ENCODE data around the gene SELENOO.
A peak's percentile ranks its signal among the peaks of the same experiment; 100 is the strongest.

Gene SELENOO

DNA sequence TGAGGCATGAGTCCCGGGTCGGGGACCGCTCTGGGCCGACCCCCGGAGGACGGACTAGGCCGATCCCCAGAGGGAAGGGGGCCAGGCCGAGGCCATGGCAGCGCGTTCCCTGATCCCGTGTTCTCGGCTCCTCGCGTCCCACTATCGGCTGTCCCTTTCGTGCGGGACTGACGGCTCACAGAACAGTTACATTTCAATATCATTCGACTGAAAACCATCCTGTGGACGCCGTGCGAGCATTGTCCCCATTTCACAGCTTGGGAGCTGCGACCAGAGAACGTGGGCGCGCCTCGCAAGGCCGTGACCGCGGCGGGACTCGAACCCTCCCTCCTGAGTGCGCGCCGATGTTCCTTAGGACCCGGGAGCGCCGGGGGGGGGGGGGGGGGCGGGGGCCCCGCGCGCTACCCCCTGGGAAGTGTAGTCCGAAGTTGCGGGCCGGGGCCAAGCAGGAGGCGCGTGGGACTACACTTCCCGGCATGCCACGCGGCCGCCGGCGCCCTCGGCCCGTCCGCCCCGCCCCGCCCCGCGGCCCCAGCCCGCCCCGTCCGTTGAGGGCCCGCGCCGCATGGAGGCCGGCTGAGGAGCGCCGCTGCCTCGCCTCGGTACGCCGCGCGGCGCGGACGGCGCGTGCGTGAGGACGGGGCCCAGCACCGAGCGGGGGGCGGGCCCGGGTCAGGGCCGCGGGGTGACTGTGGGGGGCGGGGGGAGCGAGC is 15.3 kb upstream of the SELENOO start, which contains the start of gene TRABD:
TRABD (plus strand) TSS at position 539 of the 713 bp plus-strand sequence. CDS start 7,148 bp downstream, outside the sequence.
- peak; percentile 53 for DNase-seq

DNA sequence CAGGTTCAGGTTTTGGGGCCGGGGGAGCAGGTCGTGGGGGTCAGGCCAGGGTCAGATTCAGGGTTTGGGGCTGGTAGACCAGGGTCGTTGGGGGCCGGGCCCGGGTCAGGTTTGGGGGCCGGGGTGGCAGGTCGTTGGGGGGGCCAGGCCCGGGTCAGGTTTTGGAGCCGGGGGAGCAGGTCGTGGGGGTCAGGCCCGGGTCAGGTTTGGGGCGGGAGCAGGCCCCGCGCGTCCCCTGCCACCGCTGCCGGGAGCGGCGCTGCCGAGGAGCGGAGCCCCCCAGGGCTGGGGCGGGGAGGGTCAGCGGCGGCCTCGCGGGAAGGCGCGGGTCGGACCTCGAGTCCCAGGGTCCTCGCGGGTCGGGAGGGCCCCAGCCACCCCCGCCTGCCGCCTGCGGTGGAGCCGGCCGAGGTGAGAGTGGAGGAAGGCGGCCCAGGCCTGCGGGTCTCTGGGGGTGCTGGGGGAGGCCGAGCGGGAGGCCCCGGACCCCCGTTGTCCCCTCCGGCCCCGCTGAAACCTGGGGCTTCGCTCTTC is 14.6 kb upstream of the SELENOO start:
- no peak for DNase-seq

DNA sequence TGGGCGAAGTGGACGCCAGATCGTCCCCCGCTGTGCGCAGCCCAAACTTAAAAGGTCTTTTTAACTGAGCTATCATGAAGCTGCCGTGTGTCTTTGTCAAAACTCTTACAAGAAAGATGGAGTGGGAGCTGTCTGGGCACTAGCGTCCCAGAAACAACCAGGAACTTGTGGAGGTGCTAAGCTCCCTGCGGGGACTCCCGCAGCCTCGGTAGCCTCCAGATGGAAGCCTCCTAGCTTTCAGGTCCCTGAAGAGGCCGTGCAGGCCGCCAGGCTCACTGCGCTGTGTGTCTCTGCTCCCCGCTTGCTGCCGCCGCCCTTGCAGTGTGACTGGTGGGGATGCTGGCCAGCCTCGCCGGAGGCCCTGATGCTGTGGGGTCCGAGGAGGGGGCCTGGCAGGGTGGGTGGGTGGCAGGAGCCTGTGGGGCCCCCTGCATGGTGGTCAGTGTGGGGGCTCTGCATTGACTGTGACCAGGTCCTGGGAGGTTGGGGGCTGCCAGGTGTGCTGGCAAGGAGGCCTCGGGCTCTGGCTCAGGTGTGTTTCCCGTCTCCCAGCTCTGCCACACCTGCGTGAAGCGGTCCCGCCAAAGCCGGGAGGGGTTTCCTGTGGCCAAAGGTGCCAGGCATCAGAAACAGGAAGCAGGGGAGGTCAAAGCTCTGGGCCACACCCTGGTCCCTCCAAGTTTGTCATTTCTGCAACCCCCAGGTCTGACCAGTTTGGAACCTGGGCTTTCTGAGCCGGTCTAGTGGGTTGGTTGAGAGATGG is 13.9 kb upstream of the SELENOO start:
- DNase-seq = no peak

DNA sequence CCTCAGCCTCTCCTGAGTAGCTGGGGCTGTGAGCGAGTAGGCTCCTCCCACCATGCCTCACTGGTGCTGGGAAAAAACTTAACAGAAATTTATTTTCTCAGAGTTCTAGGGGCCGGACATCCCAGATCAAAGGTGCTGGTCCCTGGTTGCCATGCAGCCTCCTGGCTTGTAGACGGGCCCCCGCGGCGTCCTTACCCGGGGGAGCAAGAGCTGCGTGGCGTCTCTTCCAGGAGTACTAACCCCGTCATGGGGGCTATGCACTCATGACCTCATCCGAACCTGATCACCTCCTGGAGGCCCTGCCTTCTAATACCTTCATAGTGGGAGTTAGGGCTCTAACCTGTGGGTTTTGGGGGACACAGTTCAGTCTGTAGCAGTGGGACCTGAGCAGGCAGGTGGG is 12.5 kb upstream of the SELENOO start:
- DNase-seq = no peak

DNA sequence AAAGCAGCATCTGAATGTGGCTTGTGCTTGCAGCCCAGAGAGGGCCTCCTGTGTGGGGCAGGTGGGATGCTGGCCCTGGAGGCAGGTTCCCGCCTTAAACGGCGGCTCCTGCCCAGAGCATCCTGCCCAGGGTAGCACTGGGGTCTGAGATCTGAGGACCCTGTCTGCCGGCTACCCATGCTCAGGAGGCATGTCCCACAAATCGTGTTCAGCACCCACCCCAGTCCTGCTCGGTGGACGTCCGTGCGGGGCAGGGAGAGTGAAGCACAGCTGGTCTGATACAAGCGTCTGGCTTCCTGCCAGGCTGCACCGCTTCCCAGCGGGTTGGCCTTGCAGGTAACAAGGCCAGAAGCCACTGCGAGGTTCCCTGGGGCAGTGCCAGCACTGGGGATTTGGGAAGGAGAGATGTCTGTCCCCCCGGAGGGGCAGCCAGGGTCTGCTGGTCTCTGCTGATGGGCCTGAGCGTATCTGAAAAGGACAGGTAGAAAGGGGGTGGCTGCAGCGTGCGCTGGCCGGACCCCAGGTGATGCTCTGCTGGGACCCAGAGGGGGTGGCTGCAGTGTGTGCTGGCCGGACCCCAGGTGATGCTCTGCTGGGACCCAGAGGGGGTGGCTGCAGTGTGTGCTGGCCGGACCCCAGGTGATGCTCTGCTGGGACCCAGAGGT is 11.5 kb upstream of the SELENOO start:
- DNase-seq = peak; percentile 25

DNA sequence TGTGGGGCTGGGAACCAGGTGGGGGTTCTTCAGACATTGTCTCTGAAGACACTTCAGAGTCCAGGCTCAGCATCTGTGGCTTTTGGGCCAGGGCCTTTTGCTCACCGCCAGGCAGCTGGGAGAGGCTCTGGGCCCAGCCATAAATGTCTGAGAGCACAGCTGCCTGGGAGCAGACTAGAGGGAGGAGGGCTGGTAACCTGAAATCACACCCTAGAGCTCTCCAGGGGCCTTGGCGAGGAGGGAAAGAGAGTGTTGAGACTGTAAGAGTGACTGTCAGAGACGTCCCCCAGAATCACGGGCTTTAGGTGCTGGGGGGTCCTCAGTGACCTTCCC is 11.0 kb upstream of the SELENOO start:
- peak; percentile 56 for DNase-seq

DNA sequence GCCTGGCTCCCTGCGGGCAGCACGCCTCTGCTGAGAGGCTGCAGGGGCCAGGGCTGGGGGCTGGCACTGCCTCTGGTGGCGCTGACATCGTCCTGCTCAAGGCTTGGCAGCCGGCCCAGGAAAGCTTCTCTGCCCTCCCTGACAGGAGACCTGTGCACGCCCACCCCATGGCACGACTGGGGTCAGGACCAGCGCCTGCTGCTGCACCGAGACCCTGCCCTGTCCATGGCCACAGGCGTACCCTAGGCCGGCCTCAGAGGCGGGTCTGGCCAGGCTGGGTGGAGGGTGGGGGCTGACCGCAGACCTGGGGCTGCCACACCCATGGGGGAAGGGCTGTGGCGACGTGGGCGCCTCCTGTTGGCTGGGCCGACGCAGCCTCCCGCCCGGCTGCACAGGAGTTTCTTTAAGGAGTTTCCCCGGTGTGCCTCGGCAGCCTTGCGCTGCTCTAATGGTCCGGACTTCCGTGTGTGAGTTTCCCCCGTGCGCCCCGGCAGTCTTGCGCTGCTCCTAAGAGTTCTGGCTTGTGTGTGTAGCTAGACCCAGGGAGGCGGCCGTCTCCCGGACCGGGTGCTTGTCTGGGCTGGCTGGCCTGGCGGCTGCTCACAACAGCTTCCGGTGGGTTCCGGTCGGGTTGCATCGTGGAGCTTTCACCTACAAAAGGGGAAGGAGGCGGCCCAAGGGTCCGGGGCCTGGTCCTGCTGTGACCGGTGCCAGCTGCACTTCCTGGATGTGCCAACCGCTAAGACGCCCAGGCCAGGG is 10.4 kb upstream of the SELENOO start:
- peak; percentile 56 for DNase-seq

DNA sequence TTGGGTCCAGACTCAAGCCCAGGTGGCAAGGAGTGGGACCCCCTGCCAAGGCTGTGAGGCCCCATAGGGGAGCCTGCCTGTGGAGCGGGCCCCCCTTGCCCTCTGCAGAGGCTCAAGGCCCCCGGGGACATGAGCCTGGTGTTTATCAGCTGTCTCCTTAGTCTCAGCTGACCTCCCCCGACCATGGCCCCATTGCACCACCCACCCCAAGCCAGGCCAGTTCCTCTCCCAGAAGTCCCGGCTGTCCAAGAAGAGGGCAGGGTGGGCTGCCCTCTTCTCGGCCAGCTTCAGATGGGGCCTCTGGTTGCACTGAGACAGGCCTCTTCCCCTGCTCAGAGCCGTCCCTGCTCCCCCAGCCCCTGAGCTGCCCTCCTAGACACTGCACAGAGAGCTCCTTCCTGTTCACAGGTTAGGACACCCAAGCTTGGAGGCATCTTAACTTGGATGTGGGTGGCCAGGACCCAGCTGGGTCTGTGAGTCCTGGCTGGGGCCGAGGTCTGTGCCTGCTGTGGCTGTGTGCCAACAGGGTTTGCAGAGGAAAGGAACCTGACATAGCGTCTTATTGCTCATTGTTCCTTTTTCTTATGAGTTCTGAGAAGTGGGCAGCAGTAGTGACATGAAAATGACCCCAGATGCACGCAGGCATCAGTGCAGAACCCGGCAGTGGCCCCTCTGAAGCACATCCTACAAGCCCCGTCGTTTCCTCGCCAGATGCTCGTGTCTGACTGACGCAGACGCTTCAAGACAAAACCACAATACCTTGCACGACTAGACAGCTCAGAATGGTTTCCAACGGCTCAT is 9.7 kb upstream of the SELENOO start:
- DNase-seq = no peak

DNA sequence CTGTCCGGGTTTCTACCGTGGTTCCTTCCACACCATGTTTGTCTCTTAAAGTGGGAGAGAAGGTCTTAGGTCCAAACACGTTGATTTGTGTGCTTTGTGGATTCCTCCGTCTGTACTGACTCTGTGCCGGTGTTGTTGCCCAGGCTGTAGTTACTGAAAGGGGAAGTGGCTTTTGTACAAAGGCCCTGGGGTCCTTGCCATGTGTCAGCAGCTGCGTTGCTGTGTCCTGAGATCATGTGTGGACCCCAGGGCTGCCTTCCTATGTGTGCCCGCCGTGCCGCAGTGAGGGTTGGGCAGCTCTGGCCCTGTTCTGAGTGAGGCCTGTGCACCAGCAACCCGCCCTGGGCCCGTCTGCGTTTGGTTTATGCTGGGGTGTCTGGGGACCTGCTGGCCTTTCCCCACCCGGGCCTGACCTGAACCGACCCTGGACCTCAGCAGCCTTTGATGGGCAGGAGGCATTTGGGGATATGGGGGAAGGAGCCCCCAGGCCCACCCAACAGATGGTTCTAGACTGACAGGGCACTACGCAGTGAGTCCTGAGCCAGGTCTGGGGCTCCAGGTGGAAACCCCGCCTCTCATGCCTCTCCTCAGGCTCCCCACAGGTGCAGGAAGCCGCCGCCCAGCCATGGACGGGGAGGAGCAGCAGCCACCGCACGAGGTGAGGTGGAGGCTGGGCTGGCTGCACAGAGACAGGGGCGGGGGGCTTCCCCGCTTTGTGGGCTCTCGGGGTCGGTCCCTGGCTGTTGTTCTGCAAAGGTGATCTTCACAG is 8.2 kb upstream of the SELENOO start:
- no peak for DNase-seq

DNA sequence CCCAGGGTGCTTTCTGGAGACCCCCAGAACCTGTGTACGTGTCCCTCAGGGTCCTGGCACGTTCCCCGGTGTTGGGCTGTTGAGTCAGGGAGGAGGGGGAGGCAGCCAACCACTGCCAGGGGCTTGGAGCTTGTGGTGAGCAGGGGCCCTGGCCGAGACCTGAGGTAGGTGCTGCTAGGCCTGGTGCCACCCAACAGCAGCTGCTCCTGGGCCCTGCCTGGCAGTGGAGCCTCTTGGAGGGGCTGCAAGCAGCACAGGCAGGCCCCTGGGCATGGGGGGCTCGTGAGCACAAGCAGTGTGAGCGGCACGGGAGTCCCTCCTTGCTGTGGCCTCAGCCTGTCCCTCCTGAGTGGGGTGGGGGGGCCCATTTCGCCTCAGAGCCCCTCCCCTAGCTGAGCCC is 7.2 kb upstream of the SELENOO start:
- no peak for DNase-seq

DNA sequence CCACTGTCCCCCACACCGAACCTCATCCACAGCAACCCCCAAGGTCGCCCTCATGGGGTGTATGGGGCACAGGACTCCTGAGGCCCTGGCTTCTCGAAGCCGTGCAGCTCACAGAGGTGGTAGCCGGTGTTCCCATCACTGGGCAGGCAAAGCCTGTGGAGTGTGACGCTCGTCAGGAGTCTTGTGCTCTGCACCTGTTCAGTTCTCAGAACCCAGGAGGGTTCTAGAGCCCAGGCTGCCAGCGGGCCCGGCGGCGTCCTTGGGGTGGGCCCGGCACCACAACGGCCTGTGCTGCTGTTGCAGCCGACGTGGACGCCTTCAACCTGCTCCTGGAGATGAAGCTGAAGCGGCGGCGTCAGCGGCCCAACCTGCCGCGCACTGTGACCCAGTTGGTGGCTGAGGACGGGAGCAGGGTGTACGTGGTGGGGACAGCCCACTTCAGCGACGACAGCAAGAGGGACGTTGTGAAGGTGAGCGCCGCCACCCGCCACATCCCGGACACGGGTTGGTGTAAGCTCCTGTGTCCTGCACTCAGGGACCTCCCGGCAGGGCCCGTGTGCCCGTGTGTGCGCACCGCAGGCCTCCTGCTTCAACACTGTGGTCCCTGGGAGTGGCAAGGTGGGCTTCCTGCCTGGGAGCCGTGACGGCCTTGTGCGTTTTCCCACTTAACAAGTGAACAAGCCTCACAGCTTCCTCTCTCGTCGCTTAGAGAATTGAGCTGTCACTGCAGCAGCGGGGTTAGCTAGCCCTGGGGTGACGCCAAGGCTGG is 6.6 kb upstream of the SELENOO start:
- DNase-seq = no peak

DNA sequence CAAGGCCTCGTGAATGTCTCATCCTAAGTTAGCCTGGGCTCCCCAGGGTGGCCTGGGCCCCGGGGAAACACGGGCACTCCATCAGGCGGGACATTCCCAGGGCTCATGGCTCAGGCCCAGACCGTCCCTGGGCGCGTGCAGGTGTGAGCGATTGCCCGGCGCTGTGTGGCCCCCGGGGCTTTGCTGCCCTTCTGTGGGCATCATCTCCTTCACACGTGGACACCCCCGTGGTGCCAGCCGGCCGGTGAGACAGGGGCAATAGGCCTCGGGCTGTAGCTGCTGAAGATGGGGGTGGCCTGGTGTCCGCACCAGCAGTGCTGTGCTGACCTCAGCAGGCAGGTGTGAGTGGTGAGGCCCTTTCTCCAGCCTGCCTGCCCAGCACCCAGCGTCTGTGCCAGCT is 4.6 kb upstream of the SELENOO start:
- DNase-seq = no peak

DNA sequence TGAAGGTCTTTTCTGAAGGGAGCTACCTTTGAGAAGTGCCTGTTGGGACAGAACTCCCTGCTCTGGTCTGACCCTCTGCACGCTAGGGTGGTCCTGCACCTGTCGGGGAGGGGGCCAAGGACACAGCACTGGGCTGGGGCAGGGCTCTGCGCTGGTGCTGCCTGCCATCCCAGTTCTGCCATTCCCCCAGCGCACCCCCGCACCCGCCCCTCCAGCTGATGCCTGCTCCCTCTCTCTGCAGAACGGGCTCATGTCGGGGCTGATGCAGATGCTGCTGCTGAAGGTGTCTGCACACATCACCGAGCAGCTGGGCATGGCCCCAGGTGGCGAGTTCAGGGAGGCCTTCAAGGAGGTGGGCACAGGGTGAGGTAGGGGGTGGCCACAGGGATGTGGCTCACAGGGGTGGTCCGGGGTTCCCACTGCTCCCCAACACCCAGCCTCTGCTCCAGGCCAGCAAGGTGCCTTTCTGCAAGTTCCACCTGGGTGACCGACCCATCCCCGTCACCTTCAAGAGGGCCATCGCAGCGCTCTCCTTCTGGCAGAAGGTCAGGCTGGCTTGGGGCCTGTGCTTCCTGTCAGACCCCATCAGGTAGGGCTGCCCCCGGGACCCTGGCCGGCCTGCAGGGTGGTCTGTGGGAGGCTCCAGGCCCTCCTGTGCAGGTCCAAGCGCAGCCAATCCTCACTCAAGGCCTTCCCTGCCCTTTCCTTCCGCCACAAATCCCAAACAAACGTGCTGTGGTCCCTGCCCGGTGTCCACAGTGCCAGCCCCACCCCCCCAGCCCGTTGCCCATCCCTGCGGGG is 3.6 kb upstream of the SELENOO start:
- DNase-seq = no peak

DNA sequence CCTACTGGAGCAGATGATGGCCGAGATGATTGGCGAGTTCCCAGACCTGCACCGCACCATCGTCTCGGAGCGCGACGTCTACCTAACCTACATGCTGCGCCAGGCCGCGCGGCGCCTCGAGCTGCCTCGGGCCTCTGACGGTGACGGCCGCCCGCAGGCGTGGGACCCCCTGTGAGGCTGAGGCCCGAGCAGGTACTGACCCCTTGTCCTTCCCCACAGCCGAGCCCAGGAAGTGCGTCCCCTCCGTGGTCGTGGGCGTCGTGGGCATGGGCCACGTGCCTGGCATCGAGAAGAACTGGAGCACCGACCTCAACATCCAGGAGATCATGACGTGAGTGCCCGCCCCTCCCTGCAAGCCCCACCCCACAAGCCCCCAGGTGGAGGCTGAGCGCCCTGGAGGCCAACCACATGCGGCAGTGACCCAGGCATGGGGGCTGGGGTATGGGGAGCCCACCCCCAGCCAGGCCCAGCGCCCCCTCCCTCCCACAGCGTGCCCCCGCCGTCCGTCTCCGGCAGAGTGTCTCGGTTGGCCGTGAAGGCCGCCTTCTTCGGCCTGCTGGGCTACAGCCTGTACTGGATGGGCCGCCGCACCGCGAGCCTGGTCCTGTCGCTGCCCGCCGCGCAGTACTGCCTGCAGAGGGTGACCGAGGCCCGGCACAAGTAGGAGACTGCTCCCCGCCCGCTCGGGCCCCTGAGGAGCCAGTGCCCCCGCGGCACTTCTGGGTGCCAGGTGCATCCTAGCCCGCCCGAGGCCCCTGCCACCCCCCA is 2.8 kb upstream of the SELENOO start:
- no peak for DNase-seq

DNA sequence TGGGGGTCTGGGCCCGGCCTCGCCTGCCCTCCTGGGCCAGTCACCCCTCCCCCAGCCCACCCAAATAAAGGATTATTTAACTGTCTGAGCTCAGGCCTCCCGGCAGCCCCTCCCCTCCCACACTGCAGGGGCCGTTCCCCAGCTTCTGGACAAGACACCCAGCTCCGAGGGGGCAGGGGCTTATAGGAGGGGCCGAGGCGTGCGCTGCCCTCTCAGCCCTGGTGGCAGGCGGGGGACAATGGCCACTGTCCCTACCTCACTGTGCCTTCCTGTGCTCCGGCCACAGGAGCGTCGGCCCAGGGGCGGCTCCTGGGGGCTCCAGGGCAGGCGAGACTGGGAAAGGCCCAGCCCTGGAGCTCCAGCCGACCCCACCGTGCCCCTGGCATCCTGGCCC is 2.2 kb upstream of the SELENOO start:
- no peak for DNase-seq

DNA sequence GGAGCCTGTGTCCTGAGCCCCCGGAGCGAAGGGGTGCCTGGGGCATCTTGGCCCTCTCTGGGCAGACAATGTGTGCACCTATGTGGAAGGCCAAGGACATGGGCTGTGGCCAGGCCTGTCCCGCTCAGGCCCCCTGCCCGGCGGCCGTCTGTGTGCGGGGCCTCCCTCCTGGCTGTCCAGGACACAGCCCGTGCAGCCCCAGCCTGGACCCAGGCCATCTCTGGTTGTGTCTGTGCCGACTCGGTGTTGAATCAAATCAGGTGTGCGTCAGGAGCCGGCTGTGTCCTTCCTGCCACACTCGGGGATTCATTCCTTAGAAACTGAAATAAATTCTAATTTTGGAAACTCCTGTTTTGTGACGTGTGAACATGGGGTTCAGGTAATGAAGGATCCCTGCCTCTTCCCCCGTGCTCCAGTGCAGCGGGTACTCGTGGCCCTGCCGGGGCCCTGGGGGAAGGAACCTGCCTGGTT is 1.5 kb upstream of the SELENOO start:
- no peak for DNase-seq

DNA sequence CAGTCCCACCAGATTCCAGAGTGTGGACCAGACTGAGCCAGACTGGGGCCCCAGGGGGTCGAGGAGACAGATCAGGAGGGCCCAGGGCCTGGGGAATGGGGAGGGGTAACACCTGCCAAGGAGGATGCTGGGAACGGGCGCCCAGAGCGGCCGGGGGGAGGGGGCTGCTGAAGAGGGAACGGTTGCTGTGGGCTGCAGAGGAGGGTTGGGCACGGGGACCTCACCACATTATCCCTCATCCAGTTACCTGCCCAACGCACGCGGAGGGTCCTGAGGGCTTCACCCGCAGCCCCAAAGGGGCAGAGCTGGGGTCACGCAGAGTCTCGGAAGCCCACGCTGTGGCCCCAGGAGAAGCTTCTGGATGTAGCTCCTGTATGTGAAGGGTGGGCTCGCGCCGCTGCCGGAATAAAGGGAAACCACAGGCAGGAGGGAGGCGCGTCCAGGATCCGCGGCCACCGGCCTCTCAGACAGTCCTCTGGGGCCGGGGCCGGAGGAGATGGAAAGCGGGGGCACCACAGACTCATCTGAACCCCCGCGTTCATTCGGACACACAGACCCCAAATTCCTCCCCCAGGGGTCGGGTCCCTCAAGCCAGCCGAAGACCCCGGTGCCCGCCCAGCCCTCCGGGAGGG is 866 bp upstream of the SELENOO start:
- DNase-seq = no peak
